GM12892 (cell line): ENCODE measurements around the gene DHX16.

Experiments
- DNase-seq: peaks from one replicate; pipeline ENCODE4 v3.0.0; 2011; ENCODE audit not compliant: insufficient read length
- FAIRE-seq: peaks from 2 replicates; lab custom pipeline; 2011; peaks lifted over from hg19 to GRCh38; lab: Jason Lieb, UNC
- POLR2A ChIP-seq: IDR thresholded peaks from 2 replicates; pipeline ENCODE4 v1.6.1; 2011; ENCODE audit warnings: low read depth, low read length, control low read depth
- POLR2AphosphoS5 ChIP-seq: IDR thresholded peaks from 2 replicates; pipeline ENCODE4 v1.6.1; 2011; ENCODE audit warnings: low read depth, low read length, control low read depth
- TAF1 ChIP-seq: IDR thresholded peaks from 2 replicates; pipeline ENCODE4 v1.6.1; 2011; ENCODE audit warnings: low read depth, mild to moderate bottlenecking, control low read depth, low read length, borderline replicate concordance

Gene DHX16

DNA sequence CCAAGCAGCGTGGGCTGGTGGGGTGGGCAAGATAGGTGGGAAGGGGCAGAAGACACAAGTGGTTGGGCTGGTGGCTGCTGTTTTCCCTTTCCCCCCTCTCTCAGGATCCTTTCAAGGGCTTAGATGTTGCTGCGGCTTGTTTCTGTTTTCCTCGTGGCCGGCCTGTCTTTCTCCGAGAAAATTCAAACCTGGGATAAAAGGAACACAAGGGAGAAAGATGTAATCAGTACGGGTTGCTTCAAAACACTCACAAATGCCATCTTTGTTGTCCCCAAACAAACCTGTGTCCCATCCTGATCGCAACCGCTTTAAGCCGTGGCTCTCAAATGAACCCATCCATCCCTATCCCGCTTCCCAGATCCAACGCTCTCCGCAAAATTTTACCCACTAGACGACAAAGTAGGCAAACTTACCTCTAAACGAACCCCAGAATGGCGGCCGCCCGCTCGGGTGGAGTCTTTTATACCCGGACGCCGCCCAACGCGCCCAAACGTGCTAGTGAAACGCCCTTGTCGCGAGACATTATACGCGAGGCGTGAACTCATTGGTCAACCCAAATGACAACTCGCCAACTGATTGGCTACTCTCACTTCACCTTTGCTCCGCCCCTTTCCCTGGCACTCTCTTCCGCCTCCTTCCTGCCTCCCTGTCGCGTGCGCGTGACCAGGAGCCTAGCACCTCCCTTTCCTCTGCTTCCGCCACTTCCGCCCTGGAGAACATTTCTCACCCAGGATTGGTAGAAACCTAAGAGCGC is 55.8 kb downstream of the DHX16 start, which contains the start of gene PPP1R10:
PPP1R10 (minus strand) TSS at position 433 of the 754 bp plus-strand sequence. CDS start 7,299 bp downstream, outside the sequence.
- TF ChIP-seq TAF1 (peak; percentile 99), POLR2A (peak; percentile 99), POLR2AphosphoS5 (peak; percentile 100)
- FAIRE-seq, result peak; percentile 97
- DNase-seq, result peak; percentile 76

- DNase-seq, result no peak
- FAIRE-seq, result no peak
Observed at GRCh38 chr6:30615958-30616810, 56.6 kb downstream of the DHX16 start.

GRCh38 chr6:30615219-30615957 is 57.4 kb downstream of the DHX16 start:
- TF ChIP-seq POLR2A, result peak; percentile 54; the same call in 1 of the 2 replicates
- TF ChIP-seq TAF1, result no peak
- TF ChIP-seq POLR2AphosphoS5, result peak; percentile 59
- peak; percentile 51 for FAIRE-seq
- no peak for DNase-seq

More at GRCh38 chr6:30615958-30616810, 56.6 kb downstream of the DHX16 start:
- TF ChIP-seq TAF1 (no peak), POLR2A (peak; percentile 88), POLR2AphosphoS5 (peak; percentile 96)

GRCh38 chr6:30614843-30615218 is 58.0 kb downstream of the DHX16 start:
- FAIRE-seq (peak; percentile 82), DNase-seq (peak; percentile 55)
- TF ChIP-seq TAF1 (peak; percentile 59; the same call in 1 of the 2 replicates), POLR2AphosphoS5 (0 out of 2 replicates have a peak, but pooled peaks have one; percentile 31), POLR2A (no peak)

- no peak for DNase-seq
- TF ChIP-seq POLR2AphosphoS5, result peak; percentile 94
- no peak for TF ChIP-seq TAF1
- TF ChIP-seq POLR2A, result peak; percentile 82
- FAIRE-seq, result no peak
Observed at GRCh38 chr6:30614044-30614842, 58.6 kb downstream of the DHX16 start.

- TF ChIP-seq POLR2AphosphoS5 (no peak), TAF1 (no peak), POLR2A (no peak; the same call in 1 of the 2 replicates)
- no peak for FAIRE-seq
- no peak for DNase-seq
Observed at GRCh38 chr6:30613251-30614043, 59.4 kb downstream of the DHX16 start.

- DNase-seq, result no peak
- TF ChIP-seq POLR2A (no peak; the same call in 1 of the 2 replicates), POLR2AphosphoS5 (peak; percentile 69)
- no peak for FAIRE-seq
Observed at GRCh38 chr6:30612687-30613248, 60.0 kb downstream of the DHX16 start.

DNA sequence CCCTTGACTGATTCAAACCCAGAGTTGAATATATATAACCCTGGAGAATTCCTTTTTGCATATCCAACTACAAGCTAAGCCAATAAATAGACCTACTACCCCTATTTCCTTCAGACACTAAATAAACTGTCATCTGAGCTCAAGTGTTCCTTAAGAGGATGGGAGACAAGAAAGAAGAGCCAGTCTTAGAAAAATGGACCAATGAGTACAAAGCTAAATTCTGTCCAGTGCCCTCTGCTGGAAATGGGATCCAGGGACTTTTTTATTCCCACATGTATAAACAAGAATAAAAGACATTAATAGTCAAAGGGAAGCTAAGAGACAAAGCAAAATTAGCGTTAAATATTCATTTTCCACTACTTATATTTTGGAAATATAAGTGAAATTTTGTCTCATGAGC is 60.6 kb downstream of the DHX16 start:
- no peak for FAIRE-seq

DNA sequence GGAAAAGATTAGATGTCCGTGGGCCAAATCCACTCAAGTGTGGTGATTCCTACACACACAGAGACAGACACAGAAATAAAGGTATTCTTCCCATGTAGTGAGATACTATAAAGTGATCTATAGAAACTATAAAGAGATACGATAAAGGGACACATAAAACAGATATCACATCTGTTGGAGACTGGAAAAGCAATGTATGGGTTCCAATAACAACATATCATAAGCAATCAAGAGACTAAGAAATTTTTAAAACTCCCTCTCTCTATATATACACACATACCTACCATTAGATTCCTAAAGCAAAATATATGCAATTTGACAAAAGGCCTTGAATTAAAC is 61.0 kb downstream of the DHX16 start:
- no peak for TF ChIP-seq POLR2AphosphoS5
- no peak for TF ChIP-seq POLR2A
- no peak for TF ChIP-seq TAF1
- no peak for FAIRE-seq

More for the DNA sequence above, 60.6 kb downstream of the DHX16 start:
- DNase-seq, result no peak
- TF ChIP-seq POLR2AphosphoS5, result no peak
- no peak for TF ChIP-seq TAF1
- TF ChIP-seq POLR2A, result no peak

More for the DNA sequence above, 61.0 kb downstream of the DHX16 start:
- no peak for DNase-seq
